Cardiac ventricle fibroblast (primary cell): ENCODE results near the gene SLPI. TPM values are rescaled to one million over a fixed set of nuclear protein-coding genes. Genes with fewer than 3 reads are reported as not detected.

ENCODE experiments used
- total RNA-seq: library from RNA; depleted of rRNA; stranded (reverse); fragments of >200 nt; gene quantifications from 2 replicates; pipeline ENCODE4 v1.2.3, GENCODE V29; 2015

Gene SLPI
- not detected in 2 replicates for total RNA-seq

GRCh38 chr20:45254383-45255262 lies at the start of gene SLPI:
Gene SLPI (minus strand): TSS chr20:45254564. CDS start chr20:45254543, 21 bp downstream.

GRCh38 chr20:45221076-45221475 lies 33.3 kb downstream of the SLPI start, which contains the start of gene SEMG2:
Gene SEMG2 (plus strand): TSS chr20:45221373. CDS start chr20:45221390, 17 bp downstream.

GRCh38 chr20:45206725-45207124 lies 47.6 kb downstream of the SLPI start, which contains the start of gene SEMG1:
Gene SEMG1 (plus strand): TSS chr20:45207033. CDS start chr20:45207054, 21 bp downstream.

Other genes with a start within 250 kb of the SLPI start
- gene KCNS1, start 153.4 kb downstream of the SLPI start, total RNA-seq: 1.4 and 2.4 TPM in 2 replicates
- not detected in 2 replicates for gene WFDC5, start 139.4 kb downstream of the SLPI start, total RNA-seq
- not detected in 2 replicates for gene WFDC12, start 130.1 kb downstream of the SLPI start, total RNA-seq
- not detected in 2 replicates for gene PI3, start 79.7 kb downstream of the SLPI start, total RNA-seq
- gene SEMG1, start 47.5 kb downstream of the SLPI start, total RNA-seq: not detected in 2 replicates
- not detected in 2 replicates for gene SEMG2, start 33.2 kb downstream of the SLPI start, total RNA-seq
- gene RBPJL, start 52.3 kb upstream of the SLPI start, total RNA-seq: not detected in 2 replicates
- not detected in 2 replicates for gene MATN4, start 53.7 kb upstream of the SLPI start, total RNA-seq
- 65.5 and 71.7 TPM in 2 replicates for gene SDC4, start 93.9 kb upstream of the SLPI start, total RNA-seq
- gene SYS1, start 108.6 kb upstream of the SLPI start, total RNA-seq: 16.8 and 19.8 TPM in 2 replicates
- gene TP53TG5, start 123.8 kb upstream of the SLPI start, total RNA-seq: not detected in 2 replicates
- gene DBNDD2, start 153.7 kb upstream of the SLPI start, total RNA-seq: 2.4 and 2.9 TPM in 2 replicates
- 85.3 and 91.4 TPM in 2 replicates for gene PIGT, start 161.6 kb upstream of the SLPI start, total RNA-seq
- not detected in 2 replicates for gene WFDC2, start 215.2 kb upstream of the SLPI start, total RNA-seq